ENCODE results near the gene GRAMD1B. TPM values are rescaled to one million over a fixed set of nuclear protein-coding genes. Genes with fewer than 3 reads are reported as not detected.
"Not testable (repeated sequence)": the region's sequence is repeated elsewhere in the genome, so short reads cannot be mapped to it uniquely, and the experiment has no call there.

The GRAMD1B gene
- total RNA-seq, 1 donor from 2014 or later = 8.8 TPM

GRCh38 chr11:123567466-123567865 is 137.4 kb downstream of the GRAMD1B start:
- no peak overlapping the region for H3K4me3 ChIP-seq (ENCODE audit: low read depth, low read length)
- H3K36me3 ChIP-seq (ENCODE audit: control insufficient read depth, insufficient read depth, low read length) = no peaks in the 10 kb centered on the region
- DNase-seq (ENCODE audit: low read depth) = no peak
- TF ChIP-seq CTCF (IDR thresholded peaks at IDR 0.05; ENCODE audit: insufficient read depth, low read length, poor library complexity, severe bottlenecking) = no peak
- no peaks in the 10 kb centered on the region for H3K27me3 ChIP-seq (ENCODE audit: control insufficient read depth, insufficient read depth, low read length)

- Histone ChIP-seq H3K27me3 (ENCODE audit: control insufficient read depth, insufficient read depth, low read length) (no peaks in the 10 kb centered on the region), H3K36me3 (ENCODE audit: control insufficient read depth, insufficient read depth, low read length) (no peaks in the 10 kb centered on the region), H3K4me3 (ENCODE audit: low read depth, low read length) (no peak overlapping the region)
- no peak for DNase-seq (ENCODE audit: low read depth)
- TF ChIP-seq CTCF (IDR thresholded peaks at IDR 0.05; ENCODE audit: insufficient read depth, low read length, poor library complexity, severe bottlenecking) = no peak
These were observed 138.3 kb downstream of the GRAMD1B start for GRCh38 chr11:123568367-123568870.

GRCh38 chr11:123569393-123569792 is 139.3 kb downstream of the GRAMD1B start:
- TF ChIP-seq CTCF (IDR thresholded peaks at IDR 0.05; ENCODE audit: insufficient read depth, low read length, poor library complexity, severe bottlenecking) = no peak
- DNase-seq (ENCODE audit: low read depth) = no peak
- no peaks in the 10 kb centered on the region for H3K36me3 ChIP-seq (ENCODE audit: control insufficient read depth, insufficient read depth, low read length)
- H3K27me3 ChIP-seq (ENCODE audit: control insufficient read depth, insufficient read depth, low read length) = no peaks in the 10 kb centered on the region
- no peak overlapping the region for H3K4me3 ChIP-seq (ENCODE audit: low read depth, low read length)

GRCh38 chr11:123570939-123571580 is 141.0 kb downstream of the GRAMD1B start:
- no peak for DNase-seq (ENCODE audit: low read depth)
- no peak overlapping the region for H3K4me3 ChIP-seq (ENCODE audit: low read depth, low read length)
- no peaks in the 10 kb centered on the region for H3K36me3 ChIP-seq (ENCODE audit: control insufficient read depth, insufficient read depth, low read length)
- peaks cover 2% of the 10 kb centered on the region for H3K27me3 ChIP-seq (ENCODE audit: control insufficient read depth, insufficient read depth, low read length)
- TF ChIP-seq CTCF (IDR thresholded peaks at IDR 0.05; ENCODE audit: insufficient read depth, low read length, poor library complexity, severe bottlenecking) = no peak

- not testable (repeated sequence) for DNase-seq (ENCODE audit: low read depth); H3K36me3 ChIP-seq (ENCODE audit: control insufficient read depth, insufficient read depth, low read length); H3K27me3 ChIP-seq (ENCODE audit: control insufficient read depth, insufficient read depth, low read length); H3K4me3 ChIP-seq (ENCODE audit: low read depth, low read length)
These were observed 142.7 kb downstream of the GRAMD1B start for GRCh38 chr11:123572791-123573190.

- H3K4me3 ChIP-seq (ENCODE audit: low read depth, low read length) = no peak overlapping the region
- H3K27me3 ChIP-seq (ENCODE audit: control insufficient read depth, insufficient read depth, low read length) = peaks cover 3% of the 10 kb centered on the region
- no peak for TF ChIP-seq CTCF (IDR thresholded peaks at IDR 0.05; ENCODE audit: insufficient read depth, low read length, poor library complexity, severe bottlenecking)
- no peak for DNase-seq (ENCODE audit: low read depth)
- no peaks in the 10 kb centered on the region for H3K36me3 ChIP-seq (ENCODE audit: control insufficient read depth, insufficient read depth, low read length)
These were observed 143.2 kb downstream of the GRAMD1B start for GRCh38 chr11:123573286-123573685.
